GM23338 (cell line): ENCODE results near the gene TYW3.

Experiments
- CTCF ChIP-seq, 2 experiments: fragments of 200-600 bp in 1 of 2; sonication (generic) in 1 of 2; conservative IDR thresholded peaks; 2 replicates each; pipeline versions ENCODE4 v1.5.1 to v1.6.1; 2016 to 2017; ENCODE audit warnings: antibody characterized with exemption in 2 of 2, low read depth in 2 of 2, mild to moderate bottlenecking in 2 of 2, moderate library complexity in 1 of 2
- EZH2 ChIP-seq: fragments of 200-600 bp; sonication (generic); IDR thresholded peaks from one replicate; pipeline ENCODE4 v1.8.0; 2017; ENCODE audit warnings: antibody characterized with exemption, mild to moderate bottlenecking, low read depth; ENCODE audit not compliant: unreplicated experiment
- JUNB ChIP-seq: IDR thresholded peaks from one replicate; pipeline ENCODE4 v1.6.1; 2016; ENCODE audit warnings: antibody characterized with exemption; ENCODE audit not compliant: unreplicated experiment
- NANOG ChIP-seq: IDR thresholded peaks from 2 replicates; pipeline ENCODE4 v1.6.1; 2016; ENCODE audit warnings: antibody characterized with exemption, borderline replicate concordance
- POLR2AphosphoS5 ChIP-seq: IDR thresholded peaks from 2 replicates; pipeline ENCODE4 v1.6.1; 2016; ENCODE audit warnings: antibody characterized with exemption, low read depth

GRCh38 chr1:74748960-74749359, 16.0 kb downstream of the TYW3 start:
- TF ChIP-seq CTCF (conservative IDR thresholded peaks at IDR 0.05; ENCODE audit: low read depth in 2 of 2) (no peak), POLR2AphosphoS5 (no peak), EZH2 (no peak), JUNB (no peak), NANOG (no peak)
